GM12865 (cell line): Measurements from ENCODE around the gene RACK1.

Experiments used
- DNase-seq: peaks from one replicate; pipeline ENCODE4 v3.0.0; 2010; ENCODE audit warnings: low read depth
- H3K4me3 ChIP-seq: 2 replicates; pipeline ENCODE4 v1.5.1; 2011; ENCODE audit warnings: mild to moderate bottlenecking, low read depth, low read length, control low read depth
- TF ChIP-seq, protein P1 (sequence below): IDR thresholded peaks from 2 replicates; pipeline ENCODE4 v1.5.1; 2011; ENCODE audit warnings: low read length, control low read depth, low read depth, inconsistent platforms; ENCODE audit not compliant: insufficient read depth; ENCODE audit errors: missing control alignments

Gene RACK1

DNA sequence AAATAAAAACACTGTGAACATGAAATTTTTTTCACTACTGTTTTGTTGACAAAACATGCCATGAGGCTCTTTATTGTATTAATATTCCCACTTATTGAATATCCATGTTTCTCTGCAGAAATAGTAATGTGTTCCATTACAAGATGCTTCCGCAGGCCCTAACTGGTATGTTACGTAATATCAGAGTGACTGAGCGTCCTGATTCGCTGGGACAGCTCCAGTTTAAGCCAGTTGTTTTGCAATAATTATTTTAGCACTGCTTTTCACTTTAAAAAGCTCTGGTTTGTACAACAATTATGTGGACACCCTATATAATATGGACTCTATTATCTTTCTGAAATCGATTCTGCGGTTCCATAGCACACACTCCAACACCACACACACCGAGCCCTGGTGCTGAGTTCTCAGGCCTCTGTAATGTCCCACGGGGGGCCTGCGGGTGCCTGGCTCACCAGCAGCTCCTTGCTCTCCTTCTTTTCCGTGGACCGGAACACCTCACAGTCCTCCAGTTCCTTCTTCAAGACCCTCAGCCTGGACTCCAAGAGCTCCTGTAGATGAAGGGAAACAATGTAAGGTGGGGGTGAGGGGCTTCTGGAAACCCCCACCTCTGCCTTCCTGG is 40.5 kb downstream of the RACK1 start:
- DNase-seq = no peak
- no peak overlapping the region for H3K4me3 ChIP-seq
- TF ChIP-seq, protein P1, sequence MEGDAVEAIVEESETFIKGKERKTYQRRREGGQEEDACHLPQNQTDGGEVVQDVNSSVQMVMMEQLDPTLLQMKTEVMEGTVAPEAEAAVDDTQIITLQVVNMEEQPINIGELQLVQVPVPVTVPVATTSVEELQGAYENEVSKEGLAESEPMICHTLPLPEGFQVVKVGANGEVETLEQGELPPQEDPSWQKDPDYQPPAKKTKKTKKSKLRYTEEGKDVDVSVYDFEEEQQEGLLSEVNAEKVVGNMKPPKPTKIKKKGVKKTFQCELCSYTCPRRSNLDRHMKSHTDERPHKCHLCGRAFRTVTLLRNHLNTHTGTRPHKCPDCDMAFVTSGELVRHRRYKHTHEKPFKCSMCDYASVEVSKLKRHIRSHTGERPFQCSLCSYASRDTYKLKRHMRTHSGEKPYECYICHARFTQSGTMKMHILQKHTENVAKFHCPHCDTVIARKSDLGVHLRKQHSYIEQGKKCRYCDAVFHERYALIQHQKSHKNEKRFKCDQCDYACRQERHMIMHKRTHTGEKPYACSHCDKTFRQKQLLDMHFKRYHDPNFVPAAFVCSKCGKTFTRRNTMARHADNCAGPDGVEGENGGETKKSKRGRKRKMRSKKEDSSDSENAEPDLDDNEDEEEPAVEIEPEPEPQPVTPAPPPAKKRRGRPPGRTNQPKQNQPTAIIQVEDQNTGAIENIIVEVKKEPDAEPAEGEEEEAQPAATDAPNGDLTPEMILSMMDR = no peak

- DNase-seq = no peak
- no peak overlapping the region for H3K4me3 ChIP-seq
- TF ChIP-seq, protein P1 = no peak
Measured at GRCh38 chr5:181200816-181201215, 42.9 kb downstream of the RACK1 start.

- TF ChIP-seq, protein P1 = no peak
- DNase-seq = no peak
Measured at GRCh38 chr5:181199881-181200638, 43.6 kb downstream of the RACK1 start.

GRCh38 chr5:181198905-181199519 is 44.7 kb downstream of the RACK1 start:
- peak; percentile 77 for DNase-seq
- TF ChIP-seq, protein P1 = no peak
- no peak overlapping the region for H3K4me3 ChIP-seq

More at GRCh38 chr5:181199881-181200638, 43.6 kb downstream of the RACK1 start:
- H3K4me3 ChIP-seq = no peak overlapping the region

- TF ChIP-seq, protein P1 = no peak
- no peak overlapping the region for H3K4me3 ChIP-seq
- no peak for DNase-seq
Measured at GRCh38 chr5:181198106-181198685, 45.5 kb downstream of the RACK1 start.

DNA sequence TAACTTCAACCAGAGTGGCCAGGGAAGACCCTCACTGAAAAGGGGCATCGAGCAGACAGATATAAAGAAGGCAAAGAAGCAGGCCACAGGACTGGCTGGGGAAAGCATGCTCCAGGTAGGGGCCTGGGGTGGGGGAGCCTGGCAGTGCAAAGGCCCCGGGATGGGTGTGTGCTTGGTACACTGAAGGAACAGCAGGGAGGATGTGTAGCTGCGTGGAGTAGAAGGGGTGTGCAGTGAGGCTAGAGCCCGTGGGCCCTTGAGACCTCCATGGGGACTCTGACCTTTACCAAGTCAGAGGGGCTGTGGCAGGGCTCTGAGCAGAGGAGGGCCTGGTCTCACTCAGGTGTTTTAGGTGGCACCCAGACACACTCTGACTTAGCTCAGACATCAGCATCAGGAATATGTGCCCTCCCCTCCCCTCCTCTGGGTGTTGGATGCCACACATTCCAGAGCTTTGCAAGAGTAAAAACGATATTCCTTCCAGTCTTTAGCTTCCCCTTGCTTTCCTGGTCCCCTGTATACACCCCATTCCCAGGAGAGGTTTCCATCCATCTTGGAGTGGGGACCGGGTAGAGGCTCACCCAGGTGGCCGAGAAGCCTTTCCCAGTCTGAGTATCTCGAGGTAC is 46.3 kb downstream of the RACK1 start:
- no peak for DNase-seq
- TF ChIP-seq, protein P1 = no peak
- no peak overlapping the region for H3K4me3 ChIP-seq
